K562 (cell line): ENCODE data around the gene SCARB2. TPM values are rescaled to one million over a fixed set of nuclear protein-coding genes. Genes with fewer than 3 reads are reported as not detected.

Source experiments
- ATAC-seq: fragments of 200-7000 bp; cut with Tn5 transposase; 3 replicates; pipeline ENCODE4 v1.9.1; 2020; ENCODE audit warnings: moderate library complexity
- BruUV-seq: library from RNA; stranded (reverse); fragments of 400-500 nt; replicated peaks from 2 replicates; lab custom pipeline; 2021; lab: Mats Ljungman, UMichigan
- CTCF ChIA-PET: fragments of 300-600 bp; formaldehyde crosslinking; extraction: SDS; loops from one replicate; lab custom pipeline; 2021; ENCODE audit warnings: low intra/inter-chr PET ratio; lab: Yijun Ruan, JAX
- POLR2A ChIA-PET: fragments of 300-600, 350-650 bp; sonication (Branson Sonifier 250); formaldehyde crosslinking; extraction: SDS; loops from one replicate; lab custom pipeline; 2021; ENCODE audit warnings: antibody characterized with exemption, inconsistent platforms; lab: Yijun Ruan, JAX
- DNase-seq, 4 experiments: peaks; one replicate each; pipeline versions ENCODE4 v3.0.0 to v3.0.0-alpha.2; 2011 to 2018; ENCODE audit warnings: low spot score in 3 of 4, mixed read lengths in 3 of 4; ENCODE audit errors: extremely low read depth in 1 of 4
- FAIRE-seq: peaks from 2 replicates; lab custom pipeline; 2011; peaks lifted over from hg19 to GRCh38; lab: Jason Lieb, UNC
- H2AFZ ChIP-seq: 2 replicates; pipeline ENCODE4 v1.6.0; 2011; ENCODE audit warnings: low read depth, low read length, control low read depth, inconsistent platforms
- H3K27ac ChIP-seq: fragments of 200-600 bp; 3 replicates; pipeline ENCODE4 v1.8.0; 2011; ENCODE audit warnings: low read depth, mild to moderate bottlenecking, control low read depth, inconsistent platforms, low read length, moderate library complexity, mixed read lengths; ENCODE audit errors: extremely low read depth
- H3K27me3 ChIP-seq, 2 experiments: fragments of 300-600 bp in 1 of 2; 2 replicates in 1 of 2; 3 replicates in 1 of 2; pipeline versions ENCODE4 v1.6.0 to v1.8.0; 2011; ENCODE audit warnings: inconsistent platforms in 2 of 2, low read length in 2 of 2, mild to moderate bottlenecking in 1 of 2, mixed read lengths in 1 of 2, moderate library complexity in 1 of 2; ENCODE audit not compliant: control insufficient read depth in 2 of 2, insufficient read depth in 2 of 2
- H3K36me3 ChIP-seq: fragments of 300-600 bp; 3 replicates; pipeline ENCODE4 v1.8.0; 2011; ENCODE audit warnings: mild to moderate bottlenecking, low read length, inconsistent platforms; ENCODE audit not compliant: control insufficient read depth, insufficient read depth
- H3K4me1 ChIP-seq, 2 experiments: fragments of 200-600 bp in 1 of 2; replicated peaks in 1 of 2; 2 replicates in 1 of 2; 3 replicates in 1 of 2; pipeline versions ENCODE4 v1.5.1 to v1.8.0; 2011; ENCODE audit warnings: inconsistent platforms in 2 of 2, low read length in 2 of 2, mild to moderate bottlenecking in 1 of 2, mixed read lengths in 1 of 2, moderate library complexity in 1 of 2; ENCODE audit not compliant: control insufficient read depth in 2 of 2, insufficient read depth in 2 of 2
- H3K4me2 ChIP-seq: 2 replicates; pipeline ENCODE4 v1.6.1; 2011; ENCODE audit warnings: low read length, control low read depth, inconsistent platforms, mixed read lengths; ENCODE audit not compliant: insufficient read depth
- H3K4me3 ChIP-seq: fragments of 200-600 bp; sonication (generic), shearing (Covaris generic); 2 replicates; pipeline ENCODE4 v1.5.1; 2016; ENCODE audit warnings: control low read depth, inconsistent platforms
- H3K79me2 ChIP-seq: fragments of 200-600 bp; 3 replicates; pipeline ENCODE4 v1.8.0; 2011; ENCODE audit warnings: low read length, inconsistent platforms; ENCODE audit not compliant: control insufficient read depth, insufficient read depth
- H3K9ac ChIP-seq, 2 experiments: 2 replicates each; pipeline versions ENCODE4 v1.6.0 to v1.6.1; 2011; ENCODE audit warnings: low read depth in 2 of 2, low read length in 2 of 2, control low read depth in 1 of 2, inconsistent platforms in 1 of 2, mild to moderate bottlenecking in 1 of 2, mixed read lengths in 1 of 2; ENCODE audit not compliant: insufficient read depth in 1 of 2
- H3K9me1 ChIP-seq: one replicate; pipeline ENCODE4 v1.6.0; 2011; ENCODE audit warnings: inconsistent platforms, mild to moderate bottlenecking, low read length, moderate library complexity; ENCODE audit not compliant: control insufficient read depth, insufficient read depth
- H3K9me3 ChIP-seq: replicated peaks from 2 replicates; pipeline ENCODE4 v1.5.1; 2011; ENCODE audit warnings: low read depth, low read length, inconsistent platforms; ENCODE audit not compliant: control insufficient read depth, insufficient read depth
- H4K20me1 ChIP-seq: replicated peaks from 2 replicates; pipeline ENCODE4 v1.6.1; 2011; ENCODE audit warnings: low read length, inconsistent platforms, mixed read lengths; ENCODE audit not compliant: control insufficient read depth, insufficient read depth
- EGR1 ChIP-seq: fragments of 450-650 bp; conservative IDR thresholded peaks from 2 replicates; pipeline ENCODE4 v1.6.1; 2017; ENCODE audit warnings: mild to moderate bottlenecking
- MYNN ChIP-seq, 2 experiments: sonication (generic); formaldehyde crosslinking in 1 of 2; IDR thresholded peaks; 2 replicates each; pipeline versions ENCODE4 v1.5.0 to v1.6.1; 2016 to 2020; ENCODE audit warnings: antibody characterized with exemption in 1 of 2, missing genetic modification reagents in 1 of 2
- NFYB ChIP-seq: IDR thresholded peaks from 2 replicates; pipeline ENCODE4 v1.6.1; 2011; ENCODE audit warnings: mild to moderate bottlenecking, moderate library complexity; ENCODE audit not compliant: insufficient read length; ENCODE audit errors: extremely low read depth
- PRMT5 ChIP-seq: sonication (generic); formaldehyde crosslinking; IDR thresholded peaks from 2 replicates; pipeline ENCODE4 v1.5.0; 2020; ENCODE audit warnings: missing genetic modification reagents
- PURB ChIP-seq: sonication (generic); formaldehyde crosslinking; IDR thresholded peaks from 2 replicates; pipeline ENCODE4 v1.9.0; 2021; ENCODE audit warnings: low read depth, mild to moderate bottlenecking, missing genetic modification reagents
- RBFOX2 ChIP-seq: fragments of 200-400 bp; formaldehyde crosslinking; IDR thresholded peaks from 2 replicates; pipeline ENCODE4 v1.6.1; 2017; ENCODE audit warnings: low read depth, mild to moderate bottlenecking, low read length, moderate library complexity
- RFX1 ChIP-seq: fragments of 450-650 bp; IDR thresholded peaks from 2 replicates; pipeline ENCODE4 v1.6.1; 2016; ENCODE audit warnings: mild to moderate bottlenecking, moderate library complexity
- SMARCC2 ChIP-seq: fragments of 450-650 bp; IDR thresholded peaks from 2 replicates; pipeline ENCODE4 v1.6.1; 2017; ENCODE audit warnings: antibody characterized with exemption, moderate library complexity, mild to moderate bottlenecking, low read depth
- ZBTB8A ChIP-seq: fragments of 450-650 bp; IDR thresholded peaks from 2 replicates; pipeline ENCODE4 v1.6.1; 2018; ENCODE audit warnings: mild to moderate bottlenecking, moderate library complexity; ENCODE audit not compliant: partially characterized antibody
- ZNF324 ChIP-seq: fragments of 250-450 bp; sonication (Bioruptor Pico); IDR thresholded peaks from 2 replicates; pipeline ENCODE4 v1.4.0; 2020; ENCODE audit warnings: mild to moderate bottlenecking
- ZNF431 ChIP-seq: sonication (generic); formaldehyde crosslinking; IDR thresholded peaks from 2 replicates; pipeline ENCODE4 v1.8.0; 2022; ENCODE audit warnings: mild to moderate bottlenecking, missing genetic modification reagents
- ZNF583 ChIP-seq: fragments of 250-450 bp; sonication (Bioruptor Pico); IDR thresholded peaks from 2 replicates; pipeline ENCODE4 v1.4.0; 2020
- WGBS: fragments of 100-300 bp; shearing (Covaris generic); methylation state at CpG from one replicate; pipeline ENCODE4 v1.1.6; 2016; ENCODE audit warnings: low coverage, mixed read lengths; ENCODE audit not compliant: insufficient coverage; ENCODE audit errors: missing lambda C conversion rate; 5-methylcytosine and 5-hydroxymethylcytosine counted together
- in situ Hi-C: fragments of 300-500 bp; cut with MboI; formaldehyde crosslinking; loops from 4 replicates; pipeline ENCODE4 v1.15.0; 2018; ENCODE audit warnings: inconsistent platforms, mixed read lengths
- intact Hi-C: fragments of 100-400 bp; cut with micrococcal nuclease; formaldehyde crosslinking; loops from 2 replicates; pipeline ENCODE4 v1.14.2; 2022
- polyA plus RNA-seq, 8 experiments: library from polyadenylated mRNA; depleted of rRNA in 4 of 8; stranded (reverse) in 5 of 8; unstranded in 3 of 8; fragments of >200 nt; fragmentation: Nextera tagmentation in 2 of 8; fragmentation: Illumina TruSeq in 1 of 8; extraction: Ambion mirVana in 2 of 8; extraction: Trizol in 1 of 8; gene quantifications; 2 replicates each; pipeline versions ENCODE4 v1.2.1 to v1.2.3, GENCODE V29; 2011 to 2014; ENCODE audit warnings: inconsistent platforms in 1 of 8, missing spikeins in 1 of 8
- total RNA-seq, 7 experiments: library from RNA; depleted of rRNA in 6 of 7; stranded (reverse); fragments of >200 nt in 6 of 7; fragmentation: Illumina TruSeq in 2 of 7; extraction: Trizol in 2 of 7; gene quantifications; 2 replicates each; pipeline versions ENCODE4 v1.2.1 to v1.2.3, GENCODE V29; 2011 to 2021; ENCODE audit warnings: low replicate concordance in 1 of 7
- TF ChIP-seq, protein P1 (sequence below), 3 experiments: IDR thresholded peaks in 2 of 3; conservative IDR thresholded peaks in 1 of 3; 2 replicates each; pipeline ENCODE4 v1.5.1; 2011 to 2012; ENCODE audit warnings: low read length in 3 of 3, mild to moderate bottlenecking in 3 of 3, control low read depth in 2 of 3, improper control_type of control experiment in 1 of 3, inconsistent platforms in 1 of 3, low read depth in 1 of 3, mixed read lengths in 1 of 3, moderate library complexity in 1 of 3; ENCODE audit not compliant: insufficient read depth in 2 of 3
- TF ChIP-seq, protein P2 (sequence below): fragments of 250-450 bp; sonication (Bioruptor Pico); IDR thresholded peaks from 2 replicates; pipeline ENCODE4 v1.5.0; 2022; ENCODE audit warnings: mild to moderate bottlenecking
- TF ChIP-seq, protein P3 (sequence below): fragments of 450-650 bp; IDR thresholded peaks from 2 replicates; pipeline ENCODE4 v1.6.1; 2016; ENCODE audit warnings: missing biosample characterization, missing genetic modification characterization

The SCARB2 gene
- total and polyA plus RNA-seq, 9 of the 15 experiments (the other 6 are each of a cell fraction or from before 2014, with no cell fraction given): 6.1 to 25.8 (median 17.8) TPM

DNA sequence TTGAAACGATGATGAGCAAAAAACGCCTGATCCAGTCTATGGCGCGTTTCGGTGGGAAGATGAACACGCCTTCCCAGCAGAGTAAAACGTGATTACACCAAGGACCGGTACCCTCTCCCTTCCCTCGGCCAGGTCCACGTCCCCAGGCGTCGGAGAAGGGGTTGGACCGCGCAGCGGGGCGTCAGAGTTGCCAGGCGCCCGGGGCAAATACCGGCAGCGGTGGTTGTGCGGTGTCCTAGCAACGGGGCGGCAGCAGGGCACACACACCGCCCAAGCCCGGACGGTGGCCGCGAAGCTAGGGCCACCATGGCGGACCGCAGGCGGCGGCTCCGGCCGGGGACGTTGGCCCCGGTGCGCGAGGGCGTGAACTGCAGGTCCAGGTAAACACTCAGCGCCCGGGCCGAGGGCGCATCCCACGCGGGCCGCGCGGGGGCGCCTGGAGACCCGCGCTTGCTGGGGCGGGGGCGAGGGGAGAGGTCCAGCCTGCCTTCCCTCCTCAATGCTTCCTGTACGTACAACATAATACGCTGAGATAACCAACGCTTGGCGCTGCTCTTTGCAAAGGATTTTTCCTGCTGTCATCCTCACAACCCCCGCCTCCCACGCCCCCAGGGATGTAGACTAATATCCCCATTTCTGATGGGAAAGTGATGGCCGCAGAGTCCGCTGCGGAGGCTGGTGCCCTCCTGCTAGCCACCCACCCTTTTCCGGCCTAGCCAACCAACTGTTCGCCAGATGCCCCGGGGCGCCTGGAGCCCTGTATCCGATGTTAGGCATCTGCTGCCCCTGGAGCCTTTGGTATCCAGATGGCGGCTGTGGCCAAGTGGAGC lies 38.0 kb upstream of the SCARB2 start, which contains the start of gene FAM47E (continued):
- TF ChIP-seq RFX1: peak; percentile 53
- peak; percentile 20; the same call in 1 of the 2 replicates for TF ChIP-seq RBFOX2
- no peak for TF ChIP-seq ZBTB8A
- no peak for TF ChIP-seq PRMT5 (CRISPR knock-in tag)
- TF ChIP-seq ZNF583 (CRISPR knock-in tag): no peak
- TF ChIP-seq SMARCC2: no peak
- TF ChIP-seq, protein P1, sequence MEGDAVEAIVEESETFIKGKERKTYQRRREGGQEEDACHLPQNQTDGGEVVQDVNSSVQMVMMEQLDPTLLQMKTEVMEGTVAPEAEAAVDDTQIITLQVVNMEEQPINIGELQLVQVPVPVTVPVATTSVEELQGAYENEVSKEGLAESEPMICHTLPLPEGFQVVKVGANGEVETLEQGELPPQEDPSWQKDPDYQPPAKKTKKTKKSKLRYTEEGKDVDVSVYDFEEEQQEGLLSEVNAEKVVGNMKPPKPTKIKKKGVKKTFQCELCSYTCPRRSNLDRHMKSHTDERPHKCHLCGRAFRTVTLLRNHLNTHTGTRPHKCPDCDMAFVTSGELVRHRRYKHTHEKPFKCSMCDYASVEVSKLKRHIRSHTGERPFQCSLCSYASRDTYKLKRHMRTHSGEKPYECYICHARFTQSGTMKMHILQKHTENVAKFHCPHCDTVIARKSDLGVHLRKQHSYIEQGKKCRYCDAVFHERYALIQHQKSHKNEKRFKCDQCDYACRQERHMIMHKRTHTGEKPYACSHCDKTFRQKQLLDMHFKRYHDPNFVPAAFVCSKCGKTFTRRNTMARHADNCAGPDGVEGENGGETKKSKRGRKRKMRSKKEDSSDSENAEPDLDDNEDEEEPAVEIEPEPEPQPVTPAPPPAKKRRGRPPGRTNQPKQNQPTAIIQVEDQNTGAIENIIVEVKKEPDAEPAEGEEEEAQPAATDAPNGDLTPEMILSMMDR (IDR thresholded peaks at IDR 0.05 in 2 of 3, conservative IDR thresholded peaks at IDR 0.05 in 1 of 3; ENCODE audit: insufficient read depth in 2 of 3, low read depth in 1 of 3, low read length in 3 of 3): peak in 2 of 3 experiments; percentile 29 to 31; a peak in 4 of 6 replicates
- TF ChIP-seq EGR1: peak; percentile 14; the same call in 1 of the 2 replicates
- TF ChIP-seq, all 486 proteins: peak for 18

DNA sequence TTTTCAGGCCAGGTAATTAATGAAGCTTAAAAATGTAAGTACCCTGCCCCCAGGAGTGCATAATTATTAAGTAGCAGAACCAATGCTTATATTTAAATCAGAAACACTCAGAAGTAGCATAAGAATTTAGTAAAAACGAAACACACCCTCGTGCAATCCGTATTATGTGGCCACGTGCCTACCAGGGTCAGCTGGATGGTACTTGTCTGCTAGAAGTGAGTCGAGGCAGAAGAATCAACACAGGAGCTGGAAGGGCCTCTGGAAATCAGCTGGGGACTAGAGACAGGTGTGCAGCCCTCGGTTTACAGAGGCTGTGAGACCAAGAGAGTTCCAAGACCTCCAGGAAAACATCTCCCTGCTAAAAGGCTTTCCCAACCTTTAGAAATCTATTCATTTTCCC lies 37.3 kb upstream of the SCARB2 start:
- H3K9me3 ChIP-seq: no peaks in the 10 kb centered on the region
- POLR2A ChIA-PET: no interaction called here
- H3K4me3 ChIP-seq: no peak overlapping the region
- FAIRE-seq: no peak
- DNase-seq: no peak
- H3K4me2 ChIP-seq: 0 out of 2 replicates have a peak overlapping the region, but pooled peaks have one; percentile 48
- H3K27me3 ChIP-seq: no peaks in the 10 kb centered on the region
- H3K4me1 ChIP-seq: peaks cover 8 to 9% of the 10 kb centered on the region in 2 experiments; a peak in 4 of 5 replicates
- no peaks in the 10 kb centered on the region for H3K9me1 ChIP-seq
- H2AFZ ChIP-seq: peak overlapping the region; percentile 47; the same call in 1 of the 2 replicates
- no peaks in the 10 kb centered on the region for H4K20me1 ChIP-seq
- no peak overlapping the region for H3K9ac ChIP-seq
- intact Hi-C loops: loop anchor here (10.0 kb wide), 1 partner anchor 124 kb away; no protein-coding TSS in a partner anchor
- in situ Hi-C loops: no loop called here
- H3K27ac ChIP-seq: no peak overlapping the region
- no peaks in the 10 kb centered on the region for H3K36me3 ChIP-seq
- ATAC-seq: no peak
- H3K79me2 ChIP-seq: no peaks in the 10 kb centered on the region
- 47% methylated on average over 6 of the region's 6 CpGs for WGBS
- CTCF ChIA-PET: no interaction called here
- BruUV-seq: no TSS peak
- no peak for TF ChIP-seq ZNF431 (CRISPR knock-in tag)
- no peak for TF ChIP-seq MYNN (IDR thresholded peaks at IDR 0.05)
- no peak for TF ChIP-seq MYNN (CRISPR knock-in tag; IDR thresholded peaks at IDR 0.05)
- TF ChIP-seq PURB (CRISPR knock-in tag): no peak
- TF ChIP-seq, protein P2, sequence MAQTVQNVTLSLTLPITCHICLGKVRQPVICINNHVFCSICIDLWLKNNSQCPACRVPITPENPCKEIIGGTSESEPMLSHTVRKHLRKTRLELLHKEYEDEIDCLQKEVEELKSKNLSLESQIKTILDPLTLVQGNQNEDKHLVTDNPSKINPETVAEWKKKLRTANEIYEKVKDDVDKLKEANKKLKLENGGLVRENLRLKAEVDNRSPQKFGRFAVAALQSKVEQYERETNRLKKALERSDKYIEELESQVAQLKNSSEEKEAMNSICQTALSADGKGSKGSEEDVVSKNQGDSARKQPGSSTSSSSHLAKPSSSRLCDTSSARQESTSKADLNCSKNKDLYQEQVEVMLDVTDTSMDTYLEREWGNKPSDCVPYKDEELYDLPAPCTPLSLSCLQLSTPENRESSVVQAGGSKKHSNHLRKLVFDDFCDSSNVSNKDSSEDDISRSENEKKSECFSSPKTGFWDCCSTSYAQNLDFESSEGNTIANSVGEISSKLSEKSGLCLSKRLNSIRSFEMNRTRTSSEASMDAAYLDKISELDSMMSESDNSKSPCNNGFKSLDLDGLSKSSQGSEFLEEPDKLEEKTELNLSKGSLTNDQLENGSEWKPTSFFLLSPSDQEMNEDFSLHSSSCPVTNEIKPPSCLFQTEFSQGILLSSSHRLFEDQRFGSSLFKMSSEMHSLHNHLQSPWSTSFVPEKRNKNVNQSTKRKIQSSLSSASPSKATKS (CRISPR knock-in tag): no peak
- TF ChIP-seq ZNF324 (CRISPR knock-in tag): no peak
- TF ChIP-seq, protein P3, sequence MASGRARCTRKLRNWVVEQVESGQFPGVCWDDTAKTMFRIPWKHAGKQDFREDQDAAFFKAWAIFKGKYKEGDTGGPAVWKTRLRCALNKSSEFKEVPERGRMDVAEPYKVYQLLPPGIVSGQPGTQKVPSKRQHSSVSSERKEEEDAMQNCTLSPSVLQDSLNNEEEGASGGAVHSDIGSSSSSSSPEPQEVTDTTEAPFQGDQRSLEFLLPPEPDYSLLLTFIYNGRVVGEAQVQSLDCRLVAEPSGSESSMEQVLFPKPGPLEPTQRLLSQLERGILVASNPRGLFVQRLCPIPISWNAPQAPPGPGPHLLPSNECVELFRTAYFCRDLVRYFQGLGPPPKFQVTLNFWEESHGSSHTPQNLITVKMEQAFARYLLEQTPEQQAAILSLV (tag): no peak
- TF ChIP-seq NFYB: no peak
